HL-60 (cell line): ENCODE data around the gene PIM3.

ENCODE experiments used
- GABPA ChIP-seq: IDR thresholded peaks from 2 replicates; pipeline ENCODE4 v1.6.1; 2012; ENCODE audit warnings: low read depth
- POLR2AphosphoS5 ChIP-seq: IDR thresholded peaks from 2 replicates; pipeline ENCODE4 v1.6.1; 2012; ENCODE audit warnings: low read depth
- SPI1 ChIP-seq: IDR thresholded peaks from 2 replicates; pipeline ENCODE4 v1.6.1; 2012; ENCODE audit warnings: low read depth, mild to moderate bottlenecking, borderline replicate concordance
- TF ChIP-seq, protein P1 (sequence below): IDR thresholded peaks from one replicate; pipeline ENCODE4 v1.5.1; 2011; ENCODE audit warnings: low read length, control low read depth, inconsistent platforms; ENCODE audit not compliant: insufficient read depth
- TF ChIP-seq, protein P2 (sequence below): IDR thresholded peaks from 2 replicates; pipeline ENCODE4 v1.6.1; 2012; ENCODE audit warnings: low read depth; ENCODE audit not compliant: insufficient replicate concordance

DNA sequence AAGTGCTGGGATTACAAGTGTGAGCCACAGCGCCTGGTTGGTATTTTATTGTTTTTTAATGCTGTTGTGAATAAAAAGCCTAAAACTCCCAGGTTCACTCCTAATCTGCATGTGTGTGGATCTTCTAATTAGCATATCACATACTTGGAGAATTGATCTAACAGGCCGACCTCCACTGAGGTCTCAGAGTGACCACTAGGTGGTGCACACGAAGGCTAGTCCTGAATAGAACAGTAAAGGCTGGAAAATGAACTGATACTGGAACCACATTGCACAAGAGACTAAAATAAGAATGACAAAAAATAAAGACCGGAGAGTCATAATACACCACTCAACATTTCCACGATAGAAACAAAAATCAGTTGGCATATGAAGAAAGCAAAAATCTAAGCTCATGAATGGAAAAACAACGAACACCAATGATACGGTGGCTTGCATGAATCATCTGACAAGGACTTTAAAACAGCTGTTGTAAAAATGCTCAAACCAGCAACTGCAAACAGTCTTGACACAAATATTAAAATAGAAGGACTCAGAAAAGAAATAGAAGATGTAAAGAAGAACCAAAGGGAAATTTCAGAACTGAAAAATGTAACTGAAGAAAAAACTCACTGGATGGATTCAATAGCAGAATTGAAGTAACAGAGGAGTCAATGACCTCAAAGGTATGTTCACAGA lies 19.2 kb downstream of the PIM3 start:
- TF ChIP-seq POLR2AphosphoS5 = no peak
- TF ChIP-seq, protein P1, sequence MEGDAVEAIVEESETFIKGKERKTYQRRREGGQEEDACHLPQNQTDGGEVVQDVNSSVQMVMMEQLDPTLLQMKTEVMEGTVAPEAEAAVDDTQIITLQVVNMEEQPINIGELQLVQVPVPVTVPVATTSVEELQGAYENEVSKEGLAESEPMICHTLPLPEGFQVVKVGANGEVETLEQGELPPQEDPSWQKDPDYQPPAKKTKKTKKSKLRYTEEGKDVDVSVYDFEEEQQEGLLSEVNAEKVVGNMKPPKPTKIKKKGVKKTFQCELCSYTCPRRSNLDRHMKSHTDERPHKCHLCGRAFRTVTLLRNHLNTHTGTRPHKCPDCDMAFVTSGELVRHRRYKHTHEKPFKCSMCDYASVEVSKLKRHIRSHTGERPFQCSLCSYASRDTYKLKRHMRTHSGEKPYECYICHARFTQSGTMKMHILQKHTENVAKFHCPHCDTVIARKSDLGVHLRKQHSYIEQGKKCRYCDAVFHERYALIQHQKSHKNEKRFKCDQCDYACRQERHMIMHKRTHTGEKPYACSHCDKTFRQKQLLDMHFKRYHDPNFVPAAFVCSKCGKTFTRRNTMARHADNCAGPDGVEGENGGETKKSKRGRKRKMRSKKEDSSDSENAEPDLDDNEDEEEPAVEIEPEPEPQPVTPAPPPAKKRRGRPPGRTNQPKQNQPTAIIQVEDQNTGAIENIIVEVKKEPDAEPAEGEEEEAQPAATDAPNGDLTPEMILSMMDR = peak; percentile 36
- TF ChIP-seq, protein P2, sequence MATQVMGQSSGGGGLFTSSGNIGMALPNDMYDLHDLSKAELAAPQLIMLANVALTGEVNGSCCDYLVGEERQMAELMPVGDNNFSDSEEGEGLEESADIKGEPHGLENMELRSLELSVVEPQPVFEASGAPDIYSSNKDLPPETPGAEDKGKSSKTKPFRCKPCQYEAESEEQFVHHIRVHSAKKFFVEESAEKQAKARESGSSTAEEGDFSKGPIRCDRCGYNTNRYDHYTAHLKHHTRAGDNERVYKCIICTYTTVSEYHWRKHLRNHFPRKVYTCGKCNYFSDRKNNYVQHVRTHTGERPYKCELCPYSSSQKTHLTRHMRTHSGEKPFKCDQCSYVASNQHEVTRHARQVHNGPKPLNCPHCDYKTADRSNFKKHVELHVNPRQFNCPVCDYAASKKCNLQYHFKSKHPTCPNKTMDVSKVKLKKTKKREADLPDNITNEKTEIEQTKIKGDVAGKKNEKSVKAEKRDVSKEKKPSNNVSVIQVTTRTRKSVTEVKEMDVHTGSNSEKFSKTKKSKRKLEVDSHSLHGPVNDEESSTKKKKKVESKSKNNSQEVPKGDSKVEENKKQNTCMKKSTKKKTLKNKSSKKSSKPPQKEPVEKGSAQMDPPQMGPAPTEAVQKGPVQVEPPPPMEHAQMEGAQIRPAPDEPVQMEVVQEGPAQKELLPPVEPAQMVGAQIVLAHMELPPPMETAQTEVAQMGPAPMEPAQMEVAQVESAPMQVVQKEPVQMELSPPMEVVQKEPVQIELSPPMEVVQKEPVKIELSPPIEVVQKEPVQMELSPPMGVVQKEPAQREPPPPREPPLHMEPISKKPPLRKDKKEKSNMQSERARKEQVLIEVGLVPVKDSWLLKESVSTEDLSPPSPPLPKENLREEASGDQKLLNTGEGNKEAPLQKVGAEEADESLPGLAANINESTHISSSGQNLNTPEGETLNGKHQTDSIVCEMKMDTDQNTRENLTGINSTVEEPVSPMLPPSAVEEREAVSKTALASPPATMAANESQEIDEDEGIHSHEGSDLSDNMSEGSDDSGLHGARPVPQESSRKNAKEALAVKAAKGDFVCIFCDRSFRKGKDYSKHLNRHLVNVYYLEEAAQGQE = no peak
- no peak for TF ChIP-seq GABPA
- no peak for TF ChIP-seq SPI1
